Astrocyte (in vitro differentiated cells and primary cell): ENCODE data around the gene CELF6. TPM values are rescaled to one million over a fixed set of nuclear protein-coding genes. Genes with fewer than 3 reads are reported as not detected.
A peak's percentile ranks its signal among the peaks of the same experiment; 100 is the strongest.

Source experiments
- DNase-seq: peaks from one replicate; pipeline ENCODE4 v3.0.0-alpha.2; 2010; ENCODE audit warnings: low read depth
- FAIRE-seq: peaks from 2 replicates; lab custom pipeline; 2011; peaks lifted over from hg19 to GRCh38; lab: Jason Lieb, UNC
- H2AFZ ChIP-seq: 2 replicates; pipeline ENCODE4 v1.6.0; 2012; ENCODE audit warnings: low read depth, low read length, inconsistent platforms
- H3K27ac ChIP-seq: 2 replicates; pipeline ENCODE4 v1.5.1; 2011; ENCODE audit warnings: low read depth, low read length, inconsistent platforms
- H3K27me3 ChIP-seq: 2 replicates; pipeline ENCODE4 v1.6.0; 2011; ENCODE audit warnings: low read length, inconsistent platforms; ENCODE audit not compliant: insufficient read depth
- H3K36me3 ChIP-seq: 2 replicates; pipeline ENCODE4 v1.5.1; 2011; ENCODE audit warnings: low read length, inconsistent platforms; ENCODE audit not compliant: insufficient read depth
- H3K4me1 ChIP-seq: 2 replicates; pipeline ENCODE4 v1.5.1; 2011; ENCODE audit warnings: low read length, inconsistent platforms; ENCODE audit not compliant: insufficient read depth
- H3K4me2 ChIP-seq: 2 replicates; pipeline ENCODE4 v1.6.0; 2012; ENCODE audit warnings: low read length, inconsistent platforms
- H3K4me3 ChIP-seq: 2 replicates; pipeline ENCODE4 v1.5.1; 2011; ENCODE audit warnings: low read depth, mild to moderate bottlenecking, low read length, inconsistent platforms; ENCODE audit not compliant: insufficient read depth
- H3K79me2 ChIP-seq: 2 replicates; pipeline ENCODE4 v1.6.0; 2012; ENCODE audit warnings: mild to moderate bottlenecking, low read length, inconsistent platforms; ENCODE audit not compliant: insufficient read depth
- H3K9ac ChIP-seq: 2 replicates; pipeline ENCODE4 v1.6.0; 2012; ENCODE audit warnings: mild to moderate bottlenecking, low read length, inconsistent platforms
- H3K9me3 ChIP-seq: 2 replicates; pipeline ENCODE4 v1.5.1; 2012; ENCODE audit warnings: low read depth, mild to moderate bottlenecking, low read length, inconsistent platforms; ENCODE audit not compliant: insufficient read depth
- H4K20me1 ChIP-seq: 2 replicates; pipeline ENCODE4 v1.6.0; 2012; ENCODE audit warnings: low read length, inconsistent platforms; ENCODE audit not compliant: insufficient read depth
- H3K27ac Mint-ChIP-seq: one replicate; pipeline ENCODE4 v1.8.0; 2021; ENCODE audit warnings: mild to moderate bottlenecking, mixed read lengths; ENCODE audit not compliant: unreplicated experiment
- H3K27me3 Mint-ChIP-seq: one replicate; pipeline ENCODE4 v1.8.0; 2021; ENCODE audit warnings: low read depth, mixed read lengths; ENCODE audit not compliant: unreplicated experiment
- H3K36me3 Mint-ChIP-seq: one replicate; pipeline ENCODE4 v1.8.0; 2021; ENCODE audit warnings: low read depth, mixed read lengths; ENCODE audit not compliant: unreplicated experiment
- H3K4me1 Mint-ChIP-seq: one replicate; pipeline ENCODE4 v1.8.0; 2021; ENCODE audit warnings: low read depth, mixed read lengths; ENCODE audit not compliant: unreplicated experiment
- H3K4me3 Mint-ChIP-seq: one replicate; pipeline ENCODE4 v1.8.0; 2021; ENCODE audit warnings: mild to moderate bottlenecking, moderate library complexity, mixed read lengths; ENCODE audit not compliant: unreplicated experiment
- H3K9me3 Mint-ChIP-seq: one replicate; pipeline ENCODE4 v1.8.0; 2021; ENCODE audit warnings: mild to moderate bottlenecking, mixed read lengths; ENCODE audit not compliant: unreplicated experiment
- CTCF ChIP-seq: IDR thresholded peaks from 2 replicates; pipeline ENCODE4 v1.5.1; 2011; ENCODE audit warnings: low read depth, mild to moderate bottlenecking, inconsistent platforms, low read length, moderate library complexity; ENCODE audit not compliant: insufficient read depth
- EZH2 ChIP-seq: IDR thresholded peaks from 2 replicates; pipeline ENCODE4 v1.6.1; 2012; ENCODE audit warnings: mild to moderate bottlenecking, low read length, inconsistent platforms; ENCODE audit not compliant: insufficient read depth
- total RNA-seq: library from RNA; stranded (reverse); gene quantifications from 2 replicates; pipeline ENCODE4 v1.2.1, GENCODE V29; 2021

CELF6 gene
- total RNA-seq, 1 donor from 2014 or later = not detected

- FAIRE-seq = no peak
- Mint-ChIP-seq H3K4me1 (peaks cover 3% of the 10 kb centered on the region), H3K27me3 (peaks cover 13% of the 10 kb centered on the region), H3K36me3 (peaks cover 2% of the 10 kb centered on the region), H3K4me3 (no peak overlapping the region), H3K9me3 (no peaks in the 10 kb centered on the region), H3K27ac (no peak overlapping the region)
- H3K9ac ChIP-seq = no peak overlapping the region
- TF ChIP-seq EZH2 (no peak), CTCF (peak; percentile 29)
- no peak for DNase-seq
- H3K27me3 ChIP-seq = peaks cover 2% of the 10 kb centered on the region
- H3K36me3 ChIP-seq = no peaks in the 10 kb centered on the region
- H3K4me2 ChIP-seq = no peak overlapping the region
- H3K27ac ChIP-seq = no peak overlapping the region
- no peak overlapping the region for H3K4me3 ChIP-seq
- H4K20me1 ChIP-seq = no peaks in the 10 kb centered on the region
- no peak overlapping the region for H2AFZ ChIP-seq
- no peaks in the 10 kb centered on the region for H3K4me1 ChIP-seq
- H3K79me2 ChIP-seq = no peaks in the 10 kb centered on the region
- H3K9me3 ChIP-seq = no peaks in the 10 kb centered on the region
These were observed 33.9 kb downstream of the CELF6 start for GRCh38 chr15:72285927-72286516.

- peaks cover 9% of the 10 kb centered on the region for H3K27me3 Mint-ChIP-seq
- H3K4me3 Mint-ChIP-seq = no peak overlapping the region
- Histone ChIP-seq H4K20me1 (no peaks in the 10 kb centered on the region), H3K27ac (no peak overlapping the region), H3K9ac (no peak overlapping the region), H3K4me1 (no peaks in the 10 kb centered on the region), H3K36me3 (no peaks in the 10 kb centered on the region), H3K9me3 (no peaks in the 10 kb centered on the region), H3K4me2 (no peak overlapping the region), H3K27me3 (no peaks in the 10 kb centered on the region), H2AFZ (no peak overlapping the region), H3K79me2 (no peaks in the 10 kb centered on the region), H3K4me3 (no peak overlapping the region)
- H3K27ac Mint-ChIP-seq = no peak overlapping the region
- peaks cover 2% of the 10 kb centered on the region for H3K36me3 Mint-ChIP-seq
- DNase-seq (no peak), FAIRE-seq (no peak)
- H3K4me1 Mint-ChIP-seq = peaks cover 3% of the 10 kb centered on the region
- TF ChIP-seq CTCF = no peak
- no peak for TF ChIP-seq EZH2
- no peaks in the 10 kb centered on the region for H3K9me3 Mint-ChIP-seq
These were observed 34.6 kb downstream of the CELF6 start for GRCh38 chr15:72285402-72285801.

- H2AFZ ChIP-seq = no peak overlapping the region
- H3K4me1 ChIP-seq = no peaks in the 10 kb centered on the region
- Mint-ChIP-seq H3K36me3 (peaks cover 2% of the 10 kb centered on the region), H3K9me3 (no peaks in the 10 kb centered on the region), H3K4me1 (peaks cover 3% of the 10 kb centered on the region), H3K4me3 (no peak overlapping the region), H3K27ac (no peak overlapping the region), H3K27me3 (peaks cover 8% of the 10 kb centered on the region)
- H3K36me3 ChIP-seq = no peaks in the 10 kb centered on the region
- H3K27me3 ChIP-seq = no peaks in the 10 kb centered on the region
- TF ChIP-seq EZH2 (no peak), CTCF (no peak)
- H3K27ac ChIP-seq = no peak overlapping the region
- no peaks in the 10 kb centered on the region for H3K79me2 ChIP-seq
- H3K4me3 ChIP-seq = no peak overlapping the region
- no peak for DNase-seq
- no peak for FAIRE-seq
- H4K20me1 ChIP-seq = no peaks in the 10 kb centered on the region
- no peaks in the 10 kb centered on the region for H3K9me3 ChIP-seq
- no peak overlapping the region for H3K9ac ChIP-seq
- no peak overlapping the region for H3K4me2 ChIP-seq
These were observed 35.2 kb downstream of the CELF6 start for GRCh38 chr15:72284781-72285180.
